Uterus (tissue), 4 donors: Measurements from ENCODE around the gene CHST10. TPM values are rescaled to one million over a fixed set of nuclear protein-coding genes. Genes with fewer than 3 reads are reported as not detected.

ENCODE experiments used
- DNase-seq, 2 donors: peaks; one replicate each; pipeline ENCODE4 v3.0.0-alpha.2; 2019 to 2020
- H3K27ac ChIP-seq, 2 donors: fragments of 200-600 bp; sonication (generic); 1 replicate in 1 of 2; 2 replicates in 1 of 2; pipeline ENCODE4 v1.5.1; 2016 to 2018
- H3K27me3 ChIP-seq, 2 donors: fragments of 200-600 bp; sonication (generic); one replicate each; pipeline ENCODE4 v1.5.1; 2018 to 2019; ENCODE audit warnings: control low read depth in 1 of 2
- H3K36me3 ChIP-seq, 2 donors: fragments of 200-600 bp; sonication (generic); one replicate each; pipeline ENCODE4 v1.5.1; 2019; ENCODE audit warnings: control low read depth in 1 of 2
- H3K4me1 ChIP-seq, 2 donors: fragments of 200-600 bp; sonication (generic); one replicate each; pipeline ENCODE4 v1.5.1; 2018 to 2019; ENCODE audit warnings: control low read depth in 1 of 2
- H3K4me3 ChIP-seq, 2 donors: fragments of 200-600 bp; sonication (generic); 1 replicate in 1 of 2; 2 replicates in 1 of 2; pipeline ENCODE4 v1.5.1; 2018 to 2019; ENCODE audit warnings: mild to moderate bottlenecking in 1 of 2
- H3K9me3 ChIP-seq, 2 donors: fragments of 200-600 bp; sonication (generic); one replicate each; pipeline ENCODE4 v1.5.1; 2019; ENCODE audit warnings: control low read depth in 1 of 2
- POLR2A ChIP-seq, 2 donors: fragments of 450-650 bp; IDR thresholded peaks; one replicate each; pipeline ENCODE4 v1.6.1; 2016; ENCODE audit warnings: antibody characterized with exemption in 2 of 2, mild to moderate bottlenecking in 1 of 2, moderate library complexity in 1 of 2
- intact Hi-C: fragments of 100-400 bp; cut with DNase I; formaldehyde crosslinking; loops from one replicate; pipeline ENCODE4 v1.15.1; 2023; ENCODE audit warnings: low total_unique reads
- total RNA-seq, 4 donors: library from RNA; depleted of rRNA in 3 of 4; stranded (reverse); fragments of >200 nt in 3 of 4; gene quantifications; one replicate each; pipeline versions ENCODE4 v1.1.0 to v1.2.4, GENCODE V29; 2014 to 2023
- TF ChIP-seq, protein P1 (sequence below), 4 experiments: fragments of 200-600 bp in 2 of 4; fragments of 450-650 bp in 2 of 4; sonication (generic) in 2 of 4; IDR thresholded peaks; one replicate each; pipeline ENCODE4 v1.5.1; 2016 to 2019; ENCODE audit warnings: antibody characterized with exemption in 4 of 4, mild to moderate bottlenecking in 2 of 4, moderate library complexity in 1 of 4
- donor health status: DM: yes; HTN: yes; CAD: no.

Gene CHST10
- total RNA-seq, 4 donors from 2014 or later = 0.88 to 38.4 (median 18.9) TPM

DNA sequence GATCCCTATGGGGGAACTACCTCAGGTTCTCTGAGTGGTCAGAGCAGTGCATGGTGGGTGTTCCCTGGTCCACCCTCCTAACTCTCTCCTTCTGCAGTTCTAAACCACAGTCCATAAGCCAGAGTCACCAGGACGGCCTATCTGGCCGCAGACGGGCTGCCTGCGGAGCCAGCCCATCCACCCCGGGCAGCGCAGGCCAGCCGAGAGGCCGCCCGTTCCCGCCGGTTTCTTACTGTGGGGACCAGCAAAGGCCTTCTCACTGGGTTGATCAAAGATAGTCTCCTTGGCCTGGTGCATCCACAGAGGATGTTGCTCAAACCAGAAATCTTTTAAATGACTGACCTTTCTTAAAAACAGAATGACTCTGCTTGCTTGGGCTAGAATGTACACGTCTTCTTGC, 9.6 kb upstream of the CHST10 start:
- Histone ChIP-seq H3K36me3 (no peaks in the 10 kb centered on the region), H3K27me3 (no peaks in the 10 kb centered on the region), H3K4me3 (no peak overlapping the region), H3K27ac (no peak overlapping the region), H3K4me1 (no peaks in the 10 kb centered on the region), H3K9me3 (no peaks in the 10 kb centered on the region)
- intact Hi-C loops = no loop called here
- no peak for TF ChIP-seq POLR2A (IDR thresholded peaks at IDR 0.05)
- TF ChIP-seq, protein P1, sequence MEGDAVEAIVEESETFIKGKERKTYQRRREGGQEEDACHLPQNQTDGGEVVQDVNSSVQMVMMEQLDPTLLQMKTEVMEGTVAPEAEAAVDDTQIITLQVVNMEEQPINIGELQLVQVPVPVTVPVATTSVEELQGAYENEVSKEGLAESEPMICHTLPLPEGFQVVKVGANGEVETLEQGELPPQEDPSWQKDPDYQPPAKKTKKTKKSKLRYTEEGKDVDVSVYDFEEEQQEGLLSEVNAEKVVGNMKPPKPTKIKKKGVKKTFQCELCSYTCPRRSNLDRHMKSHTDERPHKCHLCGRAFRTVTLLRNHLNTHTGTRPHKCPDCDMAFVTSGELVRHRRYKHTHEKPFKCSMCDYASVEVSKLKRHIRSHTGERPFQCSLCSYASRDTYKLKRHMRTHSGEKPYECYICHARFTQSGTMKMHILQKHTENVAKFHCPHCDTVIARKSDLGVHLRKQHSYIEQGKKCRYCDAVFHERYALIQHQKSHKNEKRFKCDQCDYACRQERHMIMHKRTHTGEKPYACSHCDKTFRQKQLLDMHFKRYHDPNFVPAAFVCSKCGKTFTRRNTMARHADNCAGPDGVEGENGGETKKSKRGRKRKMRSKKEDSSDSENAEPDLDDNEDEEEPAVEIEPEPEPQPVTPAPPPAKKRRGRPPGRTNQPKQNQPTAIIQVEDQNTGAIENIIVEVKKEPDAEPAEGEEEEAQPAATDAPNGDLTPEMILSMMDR (IDR thresholded peaks at IDR 0.05) = no peak
- DNase-seq = no peak

DNA sequence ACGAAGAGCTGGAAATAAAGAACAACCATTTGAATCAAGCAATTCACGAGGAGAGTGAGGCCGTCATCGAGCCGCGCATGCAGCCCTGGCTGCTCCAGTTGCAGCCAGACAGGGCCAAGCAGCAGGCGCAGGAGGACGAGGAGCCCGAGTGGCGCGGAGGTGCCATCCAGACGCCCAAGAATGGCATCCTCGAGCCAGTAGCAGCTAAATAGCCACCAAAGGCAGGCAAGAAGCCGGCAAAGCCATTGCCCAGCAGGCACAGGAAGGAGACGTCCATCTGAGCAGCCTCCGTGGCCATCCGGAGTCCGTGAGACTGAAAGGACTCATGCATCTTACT, 8.9 kb upstream of the CHST10 start:
- no peak overlapping the region for H3K27ac ChIP-seq
- no peaks in the 10 kb centered on the region for H3K9me3 ChIP-seq
- H3K36me3 ChIP-seq = no peaks in the 10 kb centered on the region
- H3K4me1 ChIP-seq = no peaks in the 10 kb centered on the region
- intact Hi-C loops = no loop called here
- DNase-seq = no peak
- no peaks in the 10 kb centered on the region for H3K27me3 ChIP-seq
- no peak overlapping the region for H3K4me3 ChIP-seq
- TF ChIP-seq, protein P1 (IDR thresholded peaks at IDR 0.05) = no peak
- TF ChIP-seq POLR2A (IDR thresholded peaks at IDR 0.05) = no peak

DNA sequence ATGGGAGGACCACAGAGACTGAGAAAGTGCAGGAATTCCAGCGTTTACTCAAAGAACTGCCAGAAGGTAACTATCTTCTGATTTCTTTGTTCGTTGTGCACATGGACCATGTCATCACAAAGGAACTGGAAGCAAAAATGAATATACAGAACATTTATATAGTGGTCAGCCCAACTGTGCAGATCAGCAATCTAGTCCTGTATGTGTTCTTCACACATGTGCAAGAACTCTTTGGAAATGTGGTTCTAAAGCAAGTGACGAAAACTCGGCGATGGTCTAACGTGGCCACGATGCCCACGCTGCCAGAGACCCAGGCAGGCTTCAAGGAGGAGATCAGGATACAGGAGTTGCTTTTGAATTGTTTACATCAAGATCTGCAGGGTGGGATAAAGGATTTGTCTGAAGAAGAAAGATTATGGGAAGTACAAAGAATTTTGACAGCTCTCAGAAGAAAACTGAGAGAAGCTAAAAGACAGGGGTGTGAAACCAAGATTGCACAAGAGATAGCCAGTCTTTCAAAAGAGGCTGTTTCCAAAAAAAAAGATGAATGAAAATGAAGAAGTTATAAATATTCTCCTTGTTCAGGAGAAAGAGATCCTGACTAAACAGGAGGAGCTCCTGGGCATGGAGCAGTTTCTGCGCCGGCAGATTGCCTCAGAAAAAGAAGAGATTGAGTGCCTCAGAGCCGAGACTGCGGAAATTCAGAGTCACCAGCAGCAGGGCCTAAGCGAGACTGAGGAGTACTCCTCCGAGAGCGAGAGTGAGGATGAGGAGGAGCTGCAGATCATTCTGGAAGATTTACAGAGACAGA, 8.3 kb upstream of the CHST10 start:
- no peak for DNase-seq
- TF ChIP-seq POLR2A (IDR thresholded peaks at IDR 0.05) = no peak
- TF ChIP-seq, protein P1 (IDR thresholded peaks at IDR 0.05) = no peak
- Histone ChIP-seq H3K27me3 (no peaks in the 10 kb centered on the region), H3K36me3 (no peaks in the 10 kb centered on the region), H3K9me3 (no peaks in the 10 kb centered on the region), H3K27ac (peak overlapping the region in 1 of 2 donors; percentile 12), H3K4me3 (no peak overlapping the region), H3K4me1 (no peaks in the 10 kb centered on the region)
- intact Hi-C loops = no loop called here

DNA sequence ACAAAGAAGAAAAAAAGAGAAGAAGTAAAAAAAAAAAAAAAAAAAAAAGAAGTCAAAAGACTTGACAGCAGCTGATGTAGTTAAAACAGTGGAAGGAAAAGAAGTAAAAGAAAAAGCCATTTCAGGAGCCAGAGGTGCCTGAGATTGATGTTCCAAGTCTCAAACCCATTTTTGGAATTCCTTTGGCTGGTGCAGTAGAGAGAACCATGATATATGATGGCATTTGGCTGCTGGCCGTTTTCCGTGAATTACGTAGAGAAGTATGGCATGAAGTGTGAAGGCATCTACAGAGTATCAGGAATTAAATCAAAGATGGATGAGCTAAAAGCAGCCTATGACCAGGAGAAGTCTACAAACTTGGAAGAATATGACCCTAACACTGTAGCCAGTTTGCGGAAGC, 7.6 kb upstream of the CHST10 start:
- no peaks in the 10 kb centered on the region for H3K27me3 ChIP-seq
- H3K4me3 ChIP-seq = no peak overlapping the region
- no peaks in the 10 kb centered on the region for H3K9me3 ChIP-seq
- H3K4me1 ChIP-seq = no peaks in the 10 kb centered on the region
- intact Hi-C loops = no loop called here
- H3K27ac ChIP-seq = peak overlapping the region in 1 of 2 donors; percentile 12
- TF ChIP-seq, protein P1 (IDR thresholded peaks at IDR 0.05) = no peak
- no peak for TF ChIP-seq POLR2A (IDR thresholded peaks at IDR 0.05)
- peak in 1 of 2 donors; percentile 26 for DNase-seq
- H3K36me3 ChIP-seq = no peaks in the 10 kb centered on the region

DNA sequence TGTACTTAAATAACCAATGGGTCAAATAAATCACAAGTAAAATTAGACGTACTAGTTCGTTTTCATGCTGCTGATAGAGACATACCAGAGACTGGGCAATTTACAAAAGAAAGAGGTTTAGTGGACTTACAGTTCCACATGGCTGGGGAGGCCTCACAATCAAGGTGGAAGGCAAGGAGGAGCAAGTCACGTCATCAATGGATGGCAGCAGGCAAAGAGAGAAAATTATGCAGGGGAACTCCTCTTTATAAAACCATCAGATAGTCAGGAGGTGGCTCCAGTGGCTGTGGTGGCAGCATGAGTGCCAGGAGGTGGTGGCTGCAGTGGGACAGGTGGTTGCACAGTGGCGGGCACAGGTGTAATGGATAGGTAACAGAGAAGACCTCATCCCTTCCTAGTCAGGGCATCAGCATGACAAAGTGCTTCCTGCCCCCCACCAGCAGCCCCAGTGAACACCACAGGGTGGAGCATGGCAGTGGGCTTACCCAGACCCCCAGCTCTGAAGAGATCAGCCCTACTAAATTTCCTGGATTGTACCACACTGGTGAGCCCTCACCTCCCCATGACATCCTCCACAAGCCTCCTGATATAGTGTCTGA, 6.9 kb upstream of the CHST10 start:
- Histone ChIP-seq H3K36me3 (no peaks in the 10 kb centered on the region), H3K4me1 (no peaks in the 10 kb centered on the region), H3K4me3 (no peak overlapping the region), H3K9me3 (no peaks in the 10 kb centered on the region), H3K27ac (peak overlapping the region in 1 of 2 donors; percentile 12), H3K27me3 (no peaks in the 10 kb centered on the region)
- intact Hi-C loops = no loop called here
- no peak for DNase-seq
- TF ChIP-seq, protein P1 (IDR thresholded peaks at IDR 0.05) = no peak
- no peak for TF ChIP-seq POLR2A (IDR thresholded peaks at IDR 0.05)
